DND-41 (cell line): Measurements from ENCODE around the gene GNAI2.
"Not testable (repeated sequence)": the region's sequence is repeated elsewhere in the genome, so short reads cannot be mapped to it uniquely, and the experiment has no call there.

Experiments
- ATAC-seq: fragments of 200-7000 bp; cut with Tn5 transposase; 3 replicates; pipeline ENCODE4 v1.9.1; 2021; ENCODE audit warnings: low read depth; ENCODE audit not compliant: insufficient read depth
- DNase-seq: peaks from one replicate; pipeline ENCODE4 v3.0.0-alpha.2; 2020
- H2AFZ ChIP-seq: 2 replicates; pipeline ENCODE4 v1.6.0; 2012; ENCODE audit warnings: low read depth, low read length
- H3K27ac ChIP-seq: 2 replicates; pipeline ENCODE4 v1.5.1; 2012; ENCODE audit warnings: low read length, inconsistent platforms
- H3K27me3 ChIP-seq: fragments of 200-600 bp; sonication (generic); 2 replicates; pipeline ENCODE4 v1.6.0; 2012; ENCODE audit warnings: low read length, mild to moderate bottlenecking, inconsistent platforms; ENCODE audit not compliant: insufficient read depth, poor library complexity
- H3K36me3 ChIP-seq: 2 replicates; pipeline ENCODE4 v1.5.1; 2012; ENCODE audit warnings: low read length, inconsistent platforms; ENCODE audit not compliant: insufficient read depth
- H3K4me1 ChIP-seq: 2 replicates; pipeline ENCODE4 v1.5.1; 2012; ENCODE audit warnings: mild to moderate bottlenecking, low read length; ENCODE audit not compliant: insufficient read depth
- H3K4me2 ChIP-seq: 2 replicates; pipeline ENCODE4 v1.6.0; 2012; ENCODE audit warnings: mild to moderate bottlenecking, moderate library complexity, low read length, inconsistent platforms; ENCODE audit not compliant: insufficient read depth
- H3K4me3 ChIP-seq, 2 experiments: fragments of 200-600 bp in 1 of 2; shearing (Covaris generic) in 1 of 2; 2 replicates each; pipeline ENCODE4 v1.5.1; 2012 to 2016; ENCODE audit warnings: inconsistent platforms in 2 of 2, low read length in 2 of 2, mild to moderate bottlenecking in 2 of 2, low read depth in 1 of 2, moderate library complexity in 1 of 2
- H3K79me2 ChIP-seq: 2 replicates; pipeline ENCODE4 v1.6.0; 2012; ENCODE audit warnings: low read length, inconsistent platforms; ENCODE audit not compliant: insufficient read depth
- H3K9ac ChIP-seq: 2 replicates; pipeline ENCODE4 v1.6.0; 2012; ENCODE audit warnings: low read depth, mild to moderate bottlenecking, inconsistent platforms, low read length, moderate library complexity
- H3K9me3 ChIP-seq: 2 replicates; pipeline ENCODE4 v1.5.1; 2012; ENCODE audit warnings: low read length, moderate library complexity, mild to moderate bottlenecking, inconsistent platforms; ENCODE audit not compliant: insufficient read depth, severe bottlenecking
- H4K20me1 ChIP-seq: 2 replicates; pipeline ENCODE4 v1.6.0; 2012; ENCODE audit warnings: low read length; ENCODE audit not compliant: insufficient read depth
- CTCF ChIP-seq: IDR thresholded peaks from 2 replicates; pipeline ENCODE4 v1.5.1; 2012; ENCODE audit warnings: borderline replicate concordance, low read length, moderate library complexity, mild to moderate bottlenecking; ENCODE audit not compliant: poor library complexity, severe bottlenecking; ENCODE audit errors: extremely low read depth
- EZH2 ChIP-seq: IDR thresholded peaks from 3 replicates; pipeline ENCODE4 v1.6.1; 2012; ENCODE audit warnings: borderline replicate concordance, low read depth, mild to moderate bottlenecking, moderate library complexity, low read length, inconsistent platforms; ENCODE audit not compliant: severe bottlenecking

Gene GNAI2

GRCh38 chr3:50279255-50280016, 43.4 kb downstream of the GNAI2 start:
- H3K36me3 ChIP-seq, result no peaks in the 10 kb centered on the region
- ATAC-seq (no peak), DNase-seq (no peak)
- no peak overlapping the region for H3K4me3 ChIP-seq
- H3K4me1 ChIP-seq, result no peaks in the 10 kb centered on the region
- no peak overlapping the region for H2AFZ ChIP-seq
- peaks cover 21% of the 10 kb centered on the region for H3K27me3 ChIP-seq
- H3K4me2 ChIP-seq, result no peak overlapping the region
- H4K20me1 ChIP-seq, result no peaks in the 10 kb centered on the region
- H3K9me3 ChIP-seq, result no peaks in the 10 kb centered on the region
- TF ChIP-seq CTCF (no peak), EZH2 (no peak)
- no peak overlapping the region for H3K27ac ChIP-seq
- H3K79me2 ChIP-seq, result no peaks in the 10 kb centered on the region
- H3K9ac ChIP-seq, result no peak overlapping the region

GRCh38 chr3:50284121-50284520, 48.1 kb downstream of the GNAI2 start:
- H3K79me2 ChIP-seq, DNase-seq, H3K4me2 ChIP-seq, H3K27me3 ChIP-seq, H3K27ac ChIP-seq, H3K9ac ChIP-seq, ATAC-seq, H3K4me3 ChIP-seq, H3K4me1 ChIP-seq, H2AFZ ChIP-seq, H3K9me3 ChIP-seq: not testable (repeated sequence)
- Histone ChIP-seq H4K20me1 (peaks cover 13% of the 10 kb centered on the region; the same call in 1 of the 2 replicates), H3K36me3 (peaks cover 29% of the 10 kb centered on the region)

- Histone ChIP-seq H3K36me3 (peaks cover 46% of the 10 kb centered on the region), H3K4me3 (no peak overlapping the region), H3K27me3 (no peaks in the 10 kb centered on the region), H2AFZ (no peak overlapping the region), H4K20me1 (peaks cover 26% of the 10 kb centered on the region; the same call in 1 of the 2 replicates), H3K27ac (no peak overlapping the region), H3K4me2 (no peak overlapping the region), H3K79me2 (peaks cover 21% of the 10 kb centered on the region), H3K9ac (no peak overlapping the region), H3K9me3 (no peaks in the 10 kb centered on the region), H3K4me1 (peaks cover 19% of the 10 kb centered on the region)
- TF ChIP-seq CTCF, result no peak
- no peak for TF ChIP-seq EZH2
- DNase-seq (no peak), ATAC-seq (0 out of 3 replicates have a peak, but pooled peaks have one; percentile 20)
These were observed 50.6 kb downstream of the GNAI2 start for GRCh38 chr3:50286322-50287227.

GRCh38 chr3:50287262-50287661, 51.3 kb downstream of the GNAI2 start:
- DNase-seq, result no peak
- no peak for TF ChIP-seq CTCF
- TF ChIP-seq EZH2, result no peak
- no peak overlapping the region for H3K9ac ChIP-seq
- H3K27ac ChIP-seq, result no peak overlapping the region
- H3K4me3 ChIP-seq, result no peak overlapping the region
- no peaks in the 10 kb centered on the region for H3K9me3 ChIP-seq
- peaks cover 28% of the 10 kb centered on the region for H3K79me2 ChIP-seq
- peaks cover 21% of the 10 kb centered on the region for H3K4me1 ChIP-seq
- H3K36me3 ChIP-seq, result peaks cover 46% of the 10 kb centered on the region
- H3K4me2 ChIP-seq, result no peak overlapping the region
- ATAC-seq, result no peak
- peaks cover 26% of the 10 kb centered on the region; the same call in 1 of the 2 replicates for H4K20me1 ChIP-seq
- H2AFZ ChIP-seq, result no peak overlapping the region
- no peaks in the 10 kb centered on the region for H3K27me3 ChIP-seq
